Medulla oblongata (tissue), 1 donor: Measurements from ENCODE around the gene PAPOLG.
A peak's percentile ranks its signal among the peaks of the same experiment; 100 is the strongest.
"Not testable (repeated sequence)": the region's sequence is repeated elsewhere in the genome, so short reads cannot be mapped to it uniquely, and the experiment has no call there.

Experiments used
- DNase-seq: peaks from one replicate; pipeline ENCODE4 v3.0.0-alpha.2; 2015; ENCODE audit errors: extremely low spot score

PAPOLG gene

GRCh38 chr2:60822987-60823386 lies 66.9 kb downstream of the PAPOLG start:
- no peak for DNase-seq

GRCh38 chr2:60823694-60824305 lies 67.7 kb downstream of the PAPOLG start:
- DNase-seq = no peak

GRCh38 chr2:60825666-60826065 lies 69.6 kb downstream of the PAPOLG start:
- no peak for DNase-seq

- DNase-seq = no peak
These were observed 70.0 kb downstream of the PAPOLG start for GRCh38 chr2:60826111-60826510.

GRCh38 chr2:60826860-60827259 lies 70.8 kb downstream of the PAPOLG start:
- DNase-seq = not testable (repeated sequence)

- DNase-seq = no peak
These were observed 71.3 kb downstream of the PAPOLG start for GRCh38 chr2:60827369-60827768.

GRCh38 chr2:60830991-60831390 lies 74.9 kb downstream of the PAPOLG start:
- DNase-seq = no peak

GRCh38 chr2:60831921-60832320 lies 75.9 kb downstream of the PAPOLG start:
- no peak for DNase-seq

GRCh38 chr2:60832621-60833020 lies 76.6 kb downstream of the PAPOLG start:
- DNase-seq = no peak

GRCh38 chr2:60834270-60834717 lies 78.2 kb downstream of the PAPOLG start:
- DNase-seq = peak; percentile 42

GRCh38 chr2:60836491-60836890 lies 80.4 kb downstream of the PAPOLG start:
- DNase-seq = no peak

GRCh38 chr2:60837123-60837522 lies 81.1 kb downstream of the PAPOLG start:
- DNase-seq = no peak

GRCh38 chr2:60838481-60838880 lies 82.4 kb downstream of the PAPOLG start:
- DNase-seq = no peak

- no peak for DNase-seq
These were observed 83.2 kb downstream of the PAPOLG start for GRCh38 chr2:60839126-60839813.

GRCh38 chr2:60840880-60841279 lies 84.8 kb downstream of the PAPOLG start:
- DNase-seq = no peak

GRCh38 chr2:60843006-60843405 lies 86.9 kb downstream of the PAPOLG start:
- DNase-seq = no peak

GRCh38 chr2:60844105-60844504 lies 88.0 kb downstream of the PAPOLG start:
- DNase-seq = no peak

GRCh38 chr2:60847854-60848253 lies 91.8 kb downstream of the PAPOLG start:
- no peak for DNase-seq
